ENCODE results near the gene RAD21L1.

DNA sequence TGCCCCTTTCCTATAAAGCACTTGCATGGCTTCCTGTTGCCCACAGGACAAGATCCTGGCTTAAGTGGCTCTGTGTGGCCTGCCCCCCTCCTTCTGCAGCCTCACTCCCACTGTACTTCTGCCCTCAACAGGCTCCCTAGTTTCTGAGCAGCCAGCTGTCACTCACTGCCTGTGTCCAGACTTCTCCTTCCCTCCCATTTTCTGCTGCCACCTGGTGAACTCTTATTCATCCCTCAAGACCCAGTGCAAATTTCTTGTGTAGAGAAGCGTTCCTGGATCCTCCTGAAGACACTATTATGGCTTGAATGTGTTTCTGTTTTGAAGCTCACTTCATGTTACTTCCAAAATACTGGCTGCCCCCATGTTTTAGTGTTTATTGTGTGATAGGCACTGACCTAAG, 66.8 kb downstream of the RAD21L1 start:
- TF ChIP-seq, protein P1, sequence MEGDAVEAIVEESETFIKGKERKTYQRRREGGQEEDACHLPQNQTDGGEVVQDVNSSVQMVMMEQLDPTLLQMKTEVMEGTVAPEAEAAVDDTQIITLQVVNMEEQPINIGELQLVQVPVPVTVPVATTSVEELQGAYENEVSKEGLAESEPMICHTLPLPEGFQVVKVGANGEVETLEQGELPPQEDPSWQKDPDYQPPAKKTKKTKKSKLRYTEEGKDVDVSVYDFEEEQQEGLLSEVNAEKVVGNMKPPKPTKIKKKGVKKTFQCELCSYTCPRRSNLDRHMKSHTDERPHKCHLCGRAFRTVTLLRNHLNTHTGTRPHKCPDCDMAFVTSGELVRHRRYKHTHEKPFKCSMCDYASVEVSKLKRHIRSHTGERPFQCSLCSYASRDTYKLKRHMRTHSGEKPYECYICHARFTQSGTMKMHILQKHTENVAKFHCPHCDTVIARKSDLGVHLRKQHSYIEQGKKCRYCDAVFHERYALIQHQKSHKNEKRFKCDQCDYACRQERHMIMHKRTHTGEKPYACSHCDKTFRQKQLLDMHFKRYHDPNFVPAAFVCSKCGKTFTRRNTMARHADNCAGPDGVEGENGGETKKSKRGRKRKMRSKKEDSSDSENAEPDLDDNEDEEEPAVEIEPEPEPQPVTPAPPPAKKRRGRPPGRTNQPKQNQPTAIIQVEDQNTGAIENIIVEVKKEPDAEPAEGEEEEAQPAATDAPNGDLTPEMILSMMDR (IDR thresholded peaks at IDR 0.05): no peak
- TF ChIP-seq POLR2A (IDR thresholded peaks at IDR 0.05): no peak

Data from uterus (tissue), 2 donors.